Esophagus muscularis mucosa (tissue), 4 donors: Measurements from ENCODE around the gene CYTH1. TPM values are rescaled to one million over a fixed set of nuclear protein-coding genes. Genes with fewer than 3 reads are reported as not detected.
A peak's percentile ranks its signal among the peaks of the same experiment; 100 is the strongest.

Experiments
- DNase-seq: peaks from one replicate; pipeline ENCODE4 v3.0.0-alpha.2; 2017; ENCODE audit errors: extremely low spot score
- H3K27ac ChIP-seq, 4 donors: fragments of 200-600 bp; sonication (generic); replicated peaks in 1 of 4; 1 replicate in 3 of 4; 2 replicates in 1 of 4; pipeline ENCODE4 v1.5.1; 2016 to 2019; ENCODE audit warnings: mild to moderate bottlenecking in 1 of 4
- H3K27me3 ChIP-seq, 4 donors: fragments of 200-600 bp; sonication (generic); one replicate each; pipeline versions ENCODE4 v1.5.1 to v1.6.0; 2016 to 2019
- H3K36me3 ChIP-seq, 4 donors: fragments of 200-600 bp; sonication (generic); one replicate each; pipeline ENCODE4 v1.5.1; 2016 to 2019
- H3K4me1 ChIP-seq, 4 donors: fragments of 200-600 bp; sonication (generic); one replicate each; pipeline ENCODE4 v1.5.1; 2016 to 2019
- H3K4me3 ChIP-seq, 4 donors: fragments of 200-600 bp; sonication (generic); 1 replicate in 2 of 4; 2 replicates in 2 of 4; pipeline ENCODE4 v1.5.1; 2016 to 2019; ENCODE audit warnings: mild to moderate bottlenecking in 4 of 4, moderate library complexity in 1 of 4
- H3K9me3 ChIP-seq, 4 donors: fragments of 200-600 bp; sonication (generic); 1 replicate in 3 of 4; 2 replicates in 1 of 4; pipeline ENCODE4 v1.5.1; 2016 to 2019
- EP300 ChIP-seq: sonication (generic); formaldehyde crosslinking; IDR thresholded peaks from one replicate; pipeline ENCODE4 v1.6.1; 2017; ENCODE audit warnings: antibody characterized with exemption
- POLR2A ChIP-seq: fragments of 450-650 bp; IDR thresholded peaks from one replicate; pipeline ENCODE4 v1.6.1; 2017; ENCODE audit warnings: antibody characterized with exemption, moderate library complexity, mild to moderate bottlenecking, low read depth
- POLR2AphosphoS5 ChIP-seq, 2 donors: sonication (generic); formaldehyde crosslinking; IDR thresholded peaks; one replicate each; pipeline ENCODE4 v1.6.1; 2017; ENCODE audit warnings: antibody characterized with exemption in 2 of 2
- WGBS: methylation state at CpG from one replicate; pipeline ENCODE4 v1.1.5; 2018; 5-methylcytosine and 5-hydroxymethylcytosine counted together
- intact Hi-C: fragments of 100-400 bp; cut with DNase I; formaldehyde crosslinking; loops from one replicate; pipeline ENCODE4 v1.15.1; 2023
- total RNA-seq, 4 donors: library from RNA; depleted of rRNA; stranded (reverse); fragments of >200 nt; gene quantifications; one replicate each; pipeline versions ENCODE4 v1.1.0 to v1.2.1, GENCODE V29; 2016
- TF ChIP-seq, protein P1 (sequence below), 3 experiments: fragments of 200-600 bp in 2 of 3; fragments of 450-650 bp in 1 of 3; sonication (generic) in 2 of 3; IDR thresholded peaks; one replicate each; pipeline ENCODE4 v1.5.1; 2017 to 2019; ENCODE audit warnings: antibody characterized with exemption in 3 of 3, mild to moderate bottlenecking in 2 of 3, moderate library complexity in 1 of 3

CYTH1 gene
- total RNA-seq, 4 donors from 2014 or later, result 25.7 to 39.4 (median 35.7) TPM

DNA sequence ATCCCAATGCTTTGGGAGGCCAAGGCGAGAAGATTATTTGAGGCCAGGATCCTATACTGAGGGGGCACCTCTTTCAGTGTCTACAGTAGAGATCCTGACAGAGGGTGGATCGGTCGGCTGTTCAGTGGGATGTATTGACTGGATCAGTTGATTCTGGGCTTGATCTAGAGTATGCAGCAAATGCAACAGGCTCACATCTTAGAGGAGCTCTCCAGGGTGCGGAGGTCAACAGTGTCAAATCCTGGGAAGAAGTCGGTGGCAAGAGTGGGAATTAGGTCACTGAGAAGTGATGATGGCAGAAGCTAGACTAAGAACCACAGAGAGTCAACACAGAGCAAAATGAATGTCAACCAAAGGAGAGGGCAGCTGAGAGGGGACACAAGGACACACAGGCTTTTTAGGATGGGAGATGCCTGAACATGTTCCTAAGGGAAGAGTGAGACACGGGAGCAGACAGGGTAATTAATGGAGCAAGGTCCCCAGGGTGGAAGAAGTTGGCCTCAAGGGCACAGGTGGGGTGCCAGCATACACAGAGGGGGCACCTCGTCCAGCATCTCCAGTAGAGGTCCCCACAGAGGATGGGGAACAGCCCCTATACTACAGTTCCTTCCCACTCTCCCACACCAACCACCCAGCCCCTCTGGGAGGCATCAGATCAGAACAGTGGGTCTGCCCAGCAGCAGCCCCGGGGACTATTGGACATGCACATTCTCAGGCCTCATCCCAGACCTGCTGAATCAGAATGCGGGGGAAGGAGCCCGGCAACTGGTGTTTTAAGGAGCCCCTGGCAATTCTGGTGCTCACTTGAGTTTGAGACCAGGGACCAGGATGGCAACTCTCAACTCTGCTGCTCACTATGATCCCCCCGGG is 10.0 kb upstream of the CYTH1 start:
- H3K4me3 ChIP-seq, result no peak overlapping the region

DNA sequence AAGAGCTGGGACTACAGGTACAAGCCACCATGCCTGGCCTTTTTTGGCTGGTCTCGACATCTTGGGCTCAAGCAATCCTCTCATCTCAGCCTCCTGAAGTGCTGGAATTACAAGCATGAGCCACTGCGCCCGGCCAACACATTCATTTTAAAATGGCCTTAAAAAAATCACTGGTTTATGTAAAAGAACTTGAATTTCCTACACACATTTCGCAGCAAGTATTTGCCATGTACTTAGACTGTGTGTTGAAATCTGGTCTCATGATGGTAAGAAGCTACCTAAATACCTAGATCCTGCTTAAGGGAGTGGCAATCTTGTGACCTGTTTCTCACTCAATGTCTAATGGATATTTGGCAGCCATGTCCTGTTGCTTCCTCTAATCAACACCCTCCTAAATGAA is 8.5 kb upstream of the CYTH1 start:
- no peak overlapping the region for H3K4me3 ChIP-seq
- peaks cover 5 to 42% (median 29%) of the 10 kb centered on the region in 4 donors for H3K36me3 ChIP-seq
- no peaks in the 10 kb centered on the region for H3K9me3 ChIP-seq
- TF ChIP-seq, protein P1, sequence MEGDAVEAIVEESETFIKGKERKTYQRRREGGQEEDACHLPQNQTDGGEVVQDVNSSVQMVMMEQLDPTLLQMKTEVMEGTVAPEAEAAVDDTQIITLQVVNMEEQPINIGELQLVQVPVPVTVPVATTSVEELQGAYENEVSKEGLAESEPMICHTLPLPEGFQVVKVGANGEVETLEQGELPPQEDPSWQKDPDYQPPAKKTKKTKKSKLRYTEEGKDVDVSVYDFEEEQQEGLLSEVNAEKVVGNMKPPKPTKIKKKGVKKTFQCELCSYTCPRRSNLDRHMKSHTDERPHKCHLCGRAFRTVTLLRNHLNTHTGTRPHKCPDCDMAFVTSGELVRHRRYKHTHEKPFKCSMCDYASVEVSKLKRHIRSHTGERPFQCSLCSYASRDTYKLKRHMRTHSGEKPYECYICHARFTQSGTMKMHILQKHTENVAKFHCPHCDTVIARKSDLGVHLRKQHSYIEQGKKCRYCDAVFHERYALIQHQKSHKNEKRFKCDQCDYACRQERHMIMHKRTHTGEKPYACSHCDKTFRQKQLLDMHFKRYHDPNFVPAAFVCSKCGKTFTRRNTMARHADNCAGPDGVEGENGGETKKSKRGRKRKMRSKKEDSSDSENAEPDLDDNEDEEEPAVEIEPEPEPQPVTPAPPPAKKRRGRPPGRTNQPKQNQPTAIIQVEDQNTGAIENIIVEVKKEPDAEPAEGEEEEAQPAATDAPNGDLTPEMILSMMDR (IDR thresholded peaks at IDR 0.05), result no peak
- no peak for TF ChIP-seq POLR2A
- TF ChIP-seq POLR2AphosphoS5 (IDR thresholded peaks at IDR 0.05), result no peak
- peaks cover 32 to 45% (median 39%) of the 10 kb centered on the region in 4 donors for H3K4me1 ChIP-seq
- DNase-seq, result no peak
- peak overlapping the region; percentile 63 to 77 (median 70) for H3K27ac ChIP-seq
- intact Hi-C loops, result no loop called here
- WGBS, result 93% methylated on average over 4 of the region's 4 CpGs
- no peaks in the 10 kb centered on the region for H3K27me3 ChIP-seq

More for the DNA sequence above, 10.0 kb upstream of the CYTH1 start:
- Histone ChIP-seq H3K27me3 (no peaks in the 10 kb centered on the region), H3K9me3 (no peaks in the 10 kb centered on the region), H3K27ac (peak overlapping the region in 3 of 4 donors; percentile 41 to 73 (median 51)), H3K36me3 (peaks cover 19 to 57% (median 44%) of the 10 kb centered on the region in 4 donors), H3K4me1 (peaks cover 35 to 44% (median 41%) of the 10 kb centered on the region in 4 donors)
- intact Hi-C loops, result no loop called here
- no peak for DNase-seq
- no peak for TF ChIP-seq POLR2AphosphoS5 (IDR thresholded peaks at IDR 0.05)
- TF ChIP-seq, protein P1 (IDR thresholded peaks at IDR 0.05), result no peak
- no peak for TF ChIP-seq EP300
- TF ChIP-seq POLR2A, result no peak
- 84% methylated on average over 10 of the region's 11 CpGs for WGBS

DNA sequence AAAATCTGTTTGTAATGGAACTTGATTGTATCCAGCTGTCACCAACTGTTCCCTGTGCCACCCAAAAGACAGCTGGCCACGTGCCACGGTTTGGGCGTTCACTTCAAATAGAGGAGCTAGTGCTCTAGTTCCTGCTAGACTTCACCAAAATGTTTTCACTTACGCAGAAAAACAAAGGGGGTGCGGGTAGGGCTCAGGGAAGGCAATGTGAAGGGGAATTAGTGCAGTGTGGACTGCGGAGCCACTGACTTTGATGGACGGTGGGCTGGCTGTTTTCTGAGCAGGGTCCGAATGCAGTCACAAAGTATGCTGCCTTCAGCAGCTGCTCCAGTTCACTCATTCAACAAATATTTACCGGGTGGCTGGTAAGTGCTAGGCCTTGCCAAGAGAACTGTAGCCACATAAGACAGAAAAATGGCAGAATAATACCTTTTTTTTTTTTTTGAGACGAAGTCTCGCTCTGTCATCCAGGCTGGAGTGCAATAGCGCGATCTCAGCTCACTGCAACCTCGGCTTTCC is 7.6 kb upstream of the CYTH1 start:
- H3K4me3 ChIP-seq, result peak overlapping the region in 2 of 4 donors; percentile 12 to 16
- peak; percentile 95 for DNase-seq

DNA sequence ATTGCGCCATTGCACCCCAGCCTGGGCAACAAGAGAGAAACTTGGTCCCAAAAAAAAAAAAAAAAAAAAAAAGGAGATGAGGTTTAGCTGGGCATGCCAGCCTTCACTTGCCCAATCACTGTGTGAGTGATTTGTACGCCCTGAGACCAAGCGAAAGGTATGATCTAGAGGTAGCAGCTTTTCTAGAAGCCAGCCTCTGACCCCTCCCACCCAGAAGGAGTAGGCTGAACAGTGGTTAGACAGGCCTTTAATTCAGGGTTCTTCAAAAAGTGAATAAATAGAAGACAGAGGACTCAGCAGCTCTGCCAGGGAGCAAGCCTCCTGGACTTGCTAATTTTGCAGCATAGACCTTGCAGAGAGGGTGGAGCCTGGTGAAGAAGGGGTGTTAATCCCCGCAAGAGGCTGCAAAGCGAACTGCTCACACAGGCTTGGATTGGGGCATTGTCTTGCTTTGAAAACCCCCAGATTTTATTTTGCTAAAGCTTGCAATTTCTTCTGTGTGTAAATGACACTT is 7.1 kb upstream of the CYTH1 start:
- no peak for TF ChIP-seq POLR2AphosphoS5 (IDR thresholded peaks at IDR 0.05)
- no peak for TF ChIP-seq POLR2A
- no peak for TF ChIP-seq EP300
- TF ChIP-seq, protein P1 (IDR thresholded peaks at IDR 0.05), result no peak
- Histone ChIP-seq H3K27ac (peak overlapping the region; percentile 63 to 77 (median 70)), H3K4me1 (peaks cover 29 to 53% (median 41%) of the 10 kb centered on the region in 4 donors), H3K4me3 (no peak overlapping the region), H3K9me3 (no peaks in the 10 kb centered on the region), H3K36me3 (peaks cover 0 to 28% (median 15%) of the 10 kb centered on the region in 4 donors), H3K27me3 (no peaks in the 10 kb centered on the region)
- 63% methylated on average over 5 of the region's 5 CpGs for WGBS
- intact Hi-C loops, result no loop called here
- DNase-seq, result no peak

More for the DNA sequence above, 7.6 kb upstream of the CYTH1 start:
- peaks cover 0 to 33% (median 21%) of the 10 kb centered on the region in 4 donors for H3K36me3 ChIP-seq
- no peaks in the 10 kb centered on the region for H3K27me3 ChIP-seq
- peaks cover 32 to 50% (median 39%) of the 10 kb centered on the region in 4 donors for H3K4me1 ChIP-seq
- peak overlapping the region; percentile 63 to 77 (median 70) for H3K27ac ChIP-seq
- H3K9me3 ChIP-seq, result no peaks in the 10 kb centered on the region
- WGBS, result 30% methylated on average over 14 of the region's 14 CpGs
- intact Hi-C loops, result no loop called here
- TF ChIP-seq POLR2AphosphoS5 (IDR thresholded peaks at IDR 0.05), result peak; percentile 9 to 46
- TF ChIP-seq EP300, result no peak

DNA sequence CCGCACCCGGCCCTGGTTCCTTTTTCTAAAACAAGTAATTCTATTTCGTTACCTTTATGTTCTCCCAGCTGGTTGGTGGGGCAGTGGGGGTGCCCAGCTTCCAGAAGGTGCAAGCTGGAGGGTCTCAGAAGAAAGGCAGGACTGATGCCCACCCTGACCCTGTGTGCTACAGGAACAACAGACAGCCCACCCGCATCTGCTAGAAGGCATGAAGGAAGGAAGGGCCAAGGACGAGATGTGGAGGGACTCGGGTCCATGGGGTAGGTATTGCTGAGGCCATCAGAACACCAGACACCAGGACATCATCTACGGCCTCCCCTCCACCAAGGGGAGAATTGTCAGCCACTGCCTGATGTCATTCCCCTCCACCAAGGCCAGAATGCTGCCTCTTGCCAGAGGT is 6.4 kb upstream of the CYTH1 start:
- intact Hi-C loops, result no loop called here
- no peak overlapping the region for H3K4me3 ChIP-seq
- H3K36me3 ChIP-seq, result peaks cover 0 to 21% (median 8%) of the 10 kb centered on the region in 4 donors
- H3K9me3 ChIP-seq, result no peaks in the 10 kb centered on the region
- DNase-seq, result no peak
- H3K27me3 ChIP-seq, result no peaks in the 10 kb centered on the region
- TF ChIP-seq POLR2A, result no peak
- TF ChIP-seq EP300, result no peak
- TF ChIP-seq, protein P1 (IDR thresholded peaks at IDR 0.05), result no peak
- no peak for TF ChIP-seq POLR2AphosphoS5 (IDR thresholded peaks at IDR 0.05)
- peak overlapping the region in 1 of 4 donors; percentile 27 for H3K27ac ChIP-seq
- peaks cover 26 to 61% (median 45%) of the 10 kb centered on the region in 4 donors for H3K4me1 ChIP-seq
- WGBS, result 96% methylated on average over 7 of the region's 7 CpGs
